Measurements from ENCODE around the gene PRKCG.
"Not testable (repeated sequence)": the region's sequence is repeated elsewhere in the genome, so short reads cannot be mapped to it uniquely, and the experiment has no call there.

Gene PRKCG

GRCh38 chr19:53881482-53882390 lies at the start of gene PRKCG:
Gene PRKCG (plus strand): TSS chr19:53882197. CDS start chr19:53882495, 298 bp downstream.
- H3K27ac ChIP-seq (ENCODE audit: low read depth, low read length): no peak within 1 kb of the TSS
- H3K4me3 ChIP-seq (ENCODE audit: low read depth, low read length): peak within 1 kb of the TSS; percentile 70
- H3K27me3 ChIP-seq (ENCODE audit: control insufficient read depth, insufficient read depth, low read length): peaks cover 39% of the 10 kb centered on the region
- H3K4me1 ChIP-seq (ENCODE audit: control insufficient read depth, insufficient read depth, low read length): peaks cover 22% of the 10 kb centered on the region
- no peaks in the 10 kb centered on the region for H3K36me3 ChIP-seq (ENCODE audit: control insufficient read depth, insufficient read depth, low read length)
- H3K9me3 ChIP-seq (ENCODE audit: control insufficient read depth, insufficient read depth, low read length): no peaks in the 10 kb centered on the region
- 0 out of 2 replicates have a peak within 1 kb of the TSS, but pooled peaks have one; percentile 40 for H3K9ac ChIP-seq (ENCODE audit: low read depth, low read length)

- Histone ChIP-seq H3K27ac (ENCODE audit: low read depth, low read length) (peak overlapping the region; percentile 55), H3K4me1 (ENCODE audit: control insufficient read depth, insufficient read depth, low read length) (peaks cover 14% of the 10 kb centered on the region), H3K9ac (ENCODE audit: low read depth, low read length) (peak overlapping the region; percentile 86), H3K4me3 (ENCODE audit: low read depth, low read length) (peak overlapping the region; percentile 76)
- H3K36me3 ChIP-seq (ENCODE audit: control insufficient read depth, insufficient read depth, low read length); H3K27me3 ChIP-seq (ENCODE audit: control insufficient read depth, insufficient read depth, low read length); H3K9me3 ChIP-seq (ENCODE audit: control insufficient read depth, insufficient read depth, low read length): not testable (repeated sequence)
Observed at GRCh38 chr19:53832861-53833260, 49.1 kb upstream of the PRKCG start.

GRCh38 chr19:53838446-53838845 lies 43.6 kb upstream of the PRKCG start:
- Histone ChIP-seq H3K4me1 (ENCODE audit: control insufficient read depth, insufficient read depth, low read length) (peaks cover 15% of the 10 kb centered on the region), H3K27ac (ENCODE audit: low read depth, low read length) (peak overlapping the region; percentile 64)
- H3K9ac ChIP-seq (ENCODE audit: low read depth, low read length); H3K4me3 ChIP-seq (ENCODE audit: low read depth, low read length); H3K9me3 ChIP-seq (ENCODE audit: control insufficient read depth, insufficient read depth, low read length); H3K27me3 ChIP-seq (ENCODE audit: control insufficient read depth, insufficient read depth, low read length); H3K36me3 ChIP-seq (ENCODE audit: control insufficient read depth, insufficient read depth, low read length): not testable (repeated sequence)

- peaks cover 15% of the 10 kb centered on the region for H3K4me1 ChIP-seq (ENCODE audit: control insufficient read depth, insufficient read depth, low read length)
- H3K9me3 ChIP-seq (ENCODE audit: control insufficient read depth, insufficient read depth, low read length); H3K4me3 ChIP-seq (ENCODE audit: low read depth, low read length); H3K9ac ChIP-seq (ENCODE audit: low read depth, low read length); H3K27ac ChIP-seq (ENCODE audit: low read depth, low read length); H3K36me3 ChIP-seq (ENCODE audit: control insufficient read depth, insufficient read depth, low read length); H3K27me3 ChIP-seq (ENCODE audit: control insufficient read depth, insufficient read depth, low read length): not testable (repeated sequence)
Observed at GRCh38 chr19:53840241-53840640, 41.8 kb upstream of the PRKCG start.

GRCh38 chr19:53840914-53841313 lies 41.1 kb upstream of the PRKCG start:
- H3K4me1 ChIP-seq (ENCODE audit: control insufficient read depth, insufficient read depth, low read length): peaks cover 15% of the 10 kb centered on the region
- H3K4me3 ChIP-seq (ENCODE audit: low read depth, low read length); H3K9me3 ChIP-seq (ENCODE audit: control insufficient read depth, insufficient read depth, low read length); H3K27ac ChIP-seq (ENCODE audit: low read depth, low read length); H3K9ac ChIP-seq (ENCODE audit: low read depth, low read length); H3K36me3 ChIP-seq (ENCODE audit: control insufficient read depth, insufficient read depth, low read length); H3K27me3 ChIP-seq (ENCODE audit: control insufficient read depth, insufficient read depth, low read length): not testable (repeated sequence)

GRCh38 chr19:53844849-53845246 lies 37.1 kb upstream of the PRKCG start:
- Histone ChIP-seq H3K27ac (ENCODE audit: low read depth, low read length) (no peak overlapping the region), H3K9me3 (ENCODE audit: control insufficient read depth, insufficient read depth, low read length) (no peaks in the 10 kb centered on the region), H3K9ac (ENCODE audit: low read depth, low read length) (no peak overlapping the region), H3K4me1 (ENCODE audit: control insufficient read depth, insufficient read depth, low read length) (peaks cover 4% of the 10 kb centered on the region; the same call in 1 of the 2 replicates), H3K36me3 (ENCODE audit: control insufficient read depth, insufficient read depth, low read length) (no peaks in the 10 kb centered on the region), H3K27me3 (ENCODE audit: control insufficient read depth, insufficient read depth, low read length) (peaks cover 5% of the 10 kb centered on the region; the same call in 1 of the 2 replicates), H3K4me3 (ENCODE audit: low read depth, low read length) (no peak overlapping the region)

- Histone ChIP-seq H3K4me1 (ENCODE audit: control insufficient read depth, insufficient read depth, low read length) (no peaks in the 10 kb centered on the region), H3K9ac (ENCODE audit: low read depth, low read length) (no peak overlapping the region), H3K4me3 (ENCODE audit: low read depth, low read length) (no peak overlapping the region), H3K27me3 (ENCODE audit: control insufficient read depth, insufficient read depth, low read length) (peaks cover 5% of the 10 kb centered on the region; the same call in 1 of the 2 replicates), H3K27ac (ENCODE audit: low read depth, low read length) (no peak overlapping the region), H3K36me3 (ENCODE audit: control insufficient read depth, insufficient read depth, low read length) (no peaks in the 10 kb centered on the region), H3K9me3 (ENCODE audit: control insufficient read depth, insufficient read depth, low read length) (no peaks in the 10 kb centered on the region)
Observed at GRCh38 chr19:53847555-53847954, 34.4 kb upstream of the PRKCG start.

- peaks cover 2% of the 10 kb centered on the region; the same call in 1 of the 2 replicates for H3K4me1 ChIP-seq (ENCODE audit: control insufficient read depth, insufficient read depth, low read length)
- H3K4me3 ChIP-seq (ENCODE audit: low read depth, low read length): no peak overlapping the region
- H3K9ac ChIP-seq (ENCODE audit: low read depth, low read length): no peak overlapping the region
- no peak overlapping the region for H3K27ac ChIP-seq (ENCODE audit: low read depth, low read length)
- H3K27me3 ChIP-seq (ENCODE audit: control insufficient read depth, insufficient read depth, low read length): peaks cover 5% of the 10 kb centered on the region; the same call in 1 of the 2 replicates
- no peaks in the 10 kb centered on the region for H3K36me3 ChIP-seq (ENCODE audit: control insufficient read depth, insufficient read depth, low read length)
- H3K9me3 ChIP-seq (ENCODE audit: control insufficient read depth, insufficient read depth, low read length): no peaks in the 10 kb centered on the region
Observed at GRCh38 chr19:53849237-53849676, 32.7 kb upstream of the PRKCG start.

GRCh38 chr19:53853707-53854106 lies 28.3 kb upstream of the PRKCG start:
- Histone ChIP-seq H3K4me1 (ENCODE audit: control insufficient read depth, insufficient read depth, low read length) (peaks cover 6% of the 10 kb centered on the region), H3K36me3 (ENCODE audit: control insufficient read depth, insufficient read depth, low read length) (no peaks in the 10 kb centered on the region), H3K27me3 (ENCODE audit: control insufficient read depth, insufficient read depth, low read length) (no peaks in the 10 kb centered on the region), H3K9me3 (ENCODE audit: control insufficient read depth, insufficient read depth, low read length) (no peaks in the 10 kb centered on the region), H3K4me3 (ENCODE audit: low read depth, low read length) (no peak overlapping the region), H3K9ac (ENCODE audit: low read depth, low read length) (no peak overlapping the region), H3K27ac (ENCODE audit: low read depth, low read length) (no peak overlapping the region)

GRCh38 chr19:53864308-53864836 lies 17.6 kb upstream of the PRKCG start:
- Histone ChIP-seq H3K27me3 (ENCODE audit: control insufficient read depth, insufficient read depth, low read length) (no peaks in the 10 kb centered on the region; the same call in 1 of the 2 replicates), H3K27ac (ENCODE audit: low read depth, low read length) (no peak overlapping the region), H3K9me3 (ENCODE audit: control insufficient read depth, insufficient read depth, low read length) (no peaks in the 10 kb centered on the region), H3K9ac (ENCODE audit: low read depth, low read length) (no peak overlapping the region), H3K4me1 (ENCODE audit: control insufficient read depth, insufficient read depth, low read length) (peaks cover 6% of the 10 kb centered on the region), H3K36me3 (ENCODE audit: control insufficient read depth, insufficient read depth, low read length) (no peaks in the 10 kb centered on the region), H3K4me3 (ENCODE audit: low read depth, low read length) (no peak overlapping the region)

GRCh38 chr19:53865523-53865917 lies 16.5 kb upstream of the PRKCG start:
- Histone ChIP-seq H3K36me3 (ENCODE audit: control insufficient read depth, insufficient read depth, low read length) (no peaks in the 10 kb centered on the region), H3K27me3 (ENCODE audit: control insufficient read depth, insufficient read depth, low read length) (no peaks in the 10 kb centered on the region; the same call in 1 of the 2 replicates), H3K9ac (ENCODE audit: low read depth, low read length) (peak overlapping the region; percentile 84; the same call in 1 of the 2 replicates), H3K4me1 (ENCODE audit: control insufficient read depth, insufficient read depth, low read length) (peaks cover 6% of the 10 kb centered on the region), H3K9me3 (ENCODE audit: control insufficient read depth, insufficient read depth, low read length) (no peaks in the 10 kb centered on the region), H3K27ac (ENCODE audit: low read depth, low read length) (peak overlapping the region; percentile 97), H3K4me3 (ENCODE audit: low read depth, low read length) (peak overlapping the region; percentile 71)
